SK-N-SH treated with all-trans-retinoic acid at 6 μM for 48 hours (cell line): ENCODE data around the gene MMD.

Source experiments
- BACH2 ChIP-seq: fragments of 250-450 bp; sonication (Bioruptor Pico); IDR thresholded peaks from 2 replicates; pipeline ENCODE4 v1.9.0; 2021; ENCODE audit warnings: mild to moderate bottlenecking, borderline replicate concordance
- CSDC2 ChIP-seq: fragments of 250-450 bp; sonication (Bioruptor Pico); IDR thresholded peaks from 2 replicates; pipeline ENCODE4 v1.5.0; 2020; ENCODE audit warnings: mild to moderate bottlenecking, moderate library complexity
- ESRRG ChIP-seq: fragments of 250-450 bp; sonication (Bioruptor Pico); IDR thresholded peaks from 2 replicates; pipeline ENCODE4 v1.6.1; 2021; ENCODE audit warnings: mild to moderate bottlenecking
- GLIS3 ChIP-seq: fragments of 250-450 bp; sonication (Bioruptor Pico); IDR thresholded peaks from 2 replicates; pipeline ENCODE4 v1.5.0; 2020; ENCODE audit warnings: mild to moderate bottlenecking, moderate library complexity
- PPARA ChIP-seq: fragments of 250-450 bp; sonication (Bioruptor Pico); IDR thresholded peaks from 2 replicates; pipeline ENCODE4 v1.5.0; 2020; ENCODE audit warnings: mild to moderate bottlenecking, borderline replicate concordance
- RARB ChIP-seq: fragments of 250-450 bp; sonication (Bioruptor Pico); IDR thresholded peaks from 2 replicates; pipeline ENCODE4 v1.8.0; 2021; ENCODE audit warnings: mild to moderate bottlenecking, moderate library complexity
- TOX ChIP-seq: fragments of 250-450 bp; sonication (Bioruptor Pico); IDR thresholded peaks from 2 replicates; pipeline ENCODE4 v1.8.0; 2021; ENCODE audit warnings: mild to moderate bottlenecking, moderate library complexity, borderline replicate concordance
- ZC3H10 ChIP-seq: fragments of 250-450 bp; sonication (Bioruptor Pico); IDR thresholded peaks from 2 replicates; pipeline ENCODE4 v1.5.1; 2021; ENCODE audit warnings: mild to moderate bottlenecking, moderate library complexity
- ZFP3 ChIP-seq: fragments of 250-450 bp; sonication (Bioruptor Pico); IDR thresholded peaks from 2 replicates; pipeline ENCODE4 v1.5.0; 2020; ENCODE audit warnings: mild to moderate bottlenecking, moderate library complexity
- ZFP30 ChIP-seq: fragments of 450-650 bp; formaldehyde crosslinking; IDR thresholded peaks from 2 replicates; pipeline ENCODE4 v1.5.0; 2022; ENCODE audit warnings: mild to moderate bottlenecking, moderate library complexity
- ZNF565 ChIP-seq: fragments of 450-650 bp; formaldehyde crosslinking; conservative IDR thresholded peaks from 2 replicates; pipeline ENCODE4 v1.5.0; 2020; ENCODE audit warnings: low read depth, mild to moderate bottlenecking, moderate library complexity
- ZNF70 ChIP-seq: fragments of 450-650 bp; formaldehyde crosslinking; IDR thresholded peaks from 2 replicates; pipeline ENCODE4 v1.5.0; 2020; ENCODE audit warnings: mild to moderate bottlenecking, moderate library complexity
- TF ChIP-seq, protein P1 (sequence below): fragments of 250-450 bp; sonication (Bioruptor Pico); IDR thresholded peaks from 2 replicates; pipeline ENCODE4 v1.5.1; 2020; ENCODE audit warnings: low read depth, mild to moderate bottlenecking, moderate library complexity
- TF ChIP-seq, protein P2 (sequence below): fragments of 250-450 bp; sonication (Bioruptor Pico); IDR thresholded peaks from 2 replicates; pipeline ENCODE4 v1.5.1; 2021; ENCODE audit warnings: mild to moderate bottlenecking, moderate library complexity

DNA sequence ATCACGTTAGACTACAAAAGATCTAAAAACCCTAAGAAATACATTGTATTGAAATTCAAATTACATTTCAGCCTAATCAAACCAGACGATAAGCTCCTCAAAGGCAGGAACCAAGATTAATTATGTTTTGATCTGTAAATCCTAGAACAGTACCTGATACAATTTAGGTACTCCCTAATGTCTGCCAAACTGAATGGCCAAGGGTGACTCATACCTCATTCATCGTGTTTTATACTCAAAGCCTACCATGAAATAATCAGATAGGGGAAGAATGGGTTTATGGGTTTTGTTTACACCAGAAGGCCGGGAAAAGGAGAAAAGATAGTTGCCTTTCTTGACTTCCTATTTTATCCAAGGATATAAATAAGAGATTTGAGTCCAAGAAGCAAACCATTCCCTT lies 19.3 kb downstream of the MMD start:
- TF ChIP-seq ESRRG (CRISPR knock-in tag) (no peak), ZNF70 (no peak), TOX (CRISPR knock-in tag) (no peak), RARB (no peak), GLIS3 (CRISPR knock-in tag) (no peak), ZFP3 (CRISPR knock-in tag) (no peak), ZNF565 (CRISPR knock-in tag) (no peak), BACH2 (no peak), PPARA (no peak), ZC3H10 (CRISPR knock-in tag) (no peak), ZFP30 (CRISPR knock-in tag) (no peak), CSDC2 (no peak)
- TF ChIP-seq, protein P1, sequence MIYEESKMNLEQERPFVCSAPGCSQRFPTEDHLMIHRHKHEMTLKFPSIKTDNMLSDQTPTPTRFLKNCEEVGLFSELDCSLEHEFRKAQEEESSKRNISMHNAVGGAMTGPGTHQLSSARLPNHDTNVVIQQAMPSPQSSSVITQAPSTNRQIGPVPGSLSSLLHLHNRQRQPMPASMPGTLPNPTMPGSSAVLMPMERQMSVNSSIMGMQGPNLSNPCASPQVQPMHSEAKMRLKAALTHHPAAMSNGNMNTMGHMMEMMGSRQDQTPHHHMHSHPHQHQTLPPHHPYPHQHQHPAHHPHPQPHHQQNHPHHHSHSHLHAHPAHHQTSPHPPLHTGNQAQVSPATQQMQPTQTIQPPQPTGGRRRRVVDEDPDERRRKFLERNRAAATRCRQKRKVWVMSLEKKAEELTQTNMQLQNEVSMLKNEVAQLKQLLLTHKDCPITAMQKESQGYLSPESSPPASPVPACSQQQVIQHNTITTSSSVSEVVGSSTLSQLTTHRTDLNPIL: no peak
- TF ChIP-seq, protein P2, sequence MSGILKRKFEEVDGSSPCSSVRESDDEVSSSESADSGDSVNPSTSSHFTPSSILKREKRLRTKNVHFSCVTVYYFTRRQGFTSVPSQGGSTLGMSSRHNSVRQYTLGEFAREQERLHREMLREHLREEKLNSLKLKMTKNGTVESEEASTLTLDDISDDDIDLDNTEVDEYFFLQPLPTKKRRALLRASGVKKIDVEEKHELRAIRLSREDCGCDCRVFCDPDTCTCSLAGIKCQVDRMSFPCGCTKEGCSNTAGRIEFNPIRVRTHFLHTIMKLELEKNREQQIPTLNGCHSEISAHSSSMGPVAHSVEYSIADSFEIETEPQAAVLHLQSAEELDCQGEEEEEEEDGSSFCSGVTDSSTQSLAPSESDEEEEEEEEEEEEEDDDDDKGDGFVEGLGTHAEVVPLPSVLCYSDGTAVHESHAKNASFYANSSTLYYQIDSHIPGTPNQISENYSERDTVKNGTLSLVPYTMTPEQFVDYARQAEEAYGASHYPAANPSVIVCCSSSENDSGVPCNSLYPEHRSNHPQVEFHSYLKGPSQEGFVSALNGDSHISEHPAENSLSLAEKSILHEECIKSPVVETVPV (CRISPR knock-in tag): no peak
